Skeletal muscle cell (primary cell): Measurements from ENCODE around the gene MITD1.
"Not testable (repeated sequence)": the region's sequence is repeated elsewhere in the genome, so short reads cannot be mapped to it uniquely, and the experiment has no call there.

Source experiments
- DNase-seq: peaks from one replicate; pipeline ENCODE4 v3.0.0-alpha.2; 2010; ENCODE audit warnings: low read depth
- H3K4me3 ChIP-seq: 2 replicates; pipeline ENCODE4 v1.5.1; 2011; ENCODE audit warnings: low read depth, mild to moderate bottlenecking, control low read depth, low read length, moderate library complexity

Gene MITD1

DNA sequence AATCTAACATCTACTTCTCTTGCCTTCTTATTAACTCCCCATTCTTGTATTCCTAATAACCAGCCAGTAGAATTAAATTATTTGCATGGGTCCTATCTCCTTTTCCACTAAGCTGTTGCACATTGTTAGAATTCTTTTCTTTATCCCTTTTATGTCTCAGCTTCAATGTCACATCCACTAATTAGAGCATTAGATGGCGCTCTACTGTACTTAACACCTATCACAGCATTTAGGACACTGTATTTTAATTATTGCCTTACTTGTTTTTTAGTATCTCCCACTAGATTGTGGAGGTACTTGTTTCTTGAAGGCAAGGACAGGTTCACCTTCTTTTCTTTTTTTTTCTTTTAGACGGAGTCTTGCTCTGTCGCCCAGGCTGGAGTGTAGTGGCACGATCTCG is 22.3 kb downstream of the MITD1 start:
- no peak overlapping the region for H3K4me3 ChIP-seq
- DNase-seq, result no peak

DNA sequence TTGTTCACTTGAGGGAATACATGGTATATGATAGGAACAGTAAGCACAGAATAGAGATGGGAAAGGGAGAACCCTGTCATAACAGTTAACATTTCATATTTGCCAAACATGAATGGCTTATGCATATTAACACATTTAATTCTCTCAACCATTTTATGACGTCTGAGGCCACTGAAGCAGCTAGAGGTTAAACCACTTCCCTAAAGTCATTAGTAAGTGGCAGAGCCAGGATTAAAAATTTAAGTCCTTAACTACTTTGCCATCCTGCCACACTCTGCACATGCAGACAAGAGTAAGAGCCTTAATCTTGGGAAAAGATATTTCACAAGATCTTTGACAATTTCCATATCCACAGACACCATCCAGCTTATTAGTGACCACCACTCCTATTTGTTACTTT is 24.0 kb downstream of the MITD1 start:
- H3K4me3 ChIP-seq, result no peak overlapping the region
- no peak for DNase-seq

GRCh38 chr2:99154643-99155536 is 26.0 kb downstream of the MITD1 start, which contains the start of the genes LIPT1 and TSGA10:
LIPT1 (plus strand) TSS chr2:99154967; CDS start chr2:99161958, 6,991 bp downstream.
TSGA10 (minus strand) TSS chr2:99154942; CDS start chr2:99109439, 45,503 bp downstream.
- peak within 1 kb of the TSS; percentile 86 for H3K4me3 ChIP-seq
- DNase-seq, result peak; percentile 60

DNA sequence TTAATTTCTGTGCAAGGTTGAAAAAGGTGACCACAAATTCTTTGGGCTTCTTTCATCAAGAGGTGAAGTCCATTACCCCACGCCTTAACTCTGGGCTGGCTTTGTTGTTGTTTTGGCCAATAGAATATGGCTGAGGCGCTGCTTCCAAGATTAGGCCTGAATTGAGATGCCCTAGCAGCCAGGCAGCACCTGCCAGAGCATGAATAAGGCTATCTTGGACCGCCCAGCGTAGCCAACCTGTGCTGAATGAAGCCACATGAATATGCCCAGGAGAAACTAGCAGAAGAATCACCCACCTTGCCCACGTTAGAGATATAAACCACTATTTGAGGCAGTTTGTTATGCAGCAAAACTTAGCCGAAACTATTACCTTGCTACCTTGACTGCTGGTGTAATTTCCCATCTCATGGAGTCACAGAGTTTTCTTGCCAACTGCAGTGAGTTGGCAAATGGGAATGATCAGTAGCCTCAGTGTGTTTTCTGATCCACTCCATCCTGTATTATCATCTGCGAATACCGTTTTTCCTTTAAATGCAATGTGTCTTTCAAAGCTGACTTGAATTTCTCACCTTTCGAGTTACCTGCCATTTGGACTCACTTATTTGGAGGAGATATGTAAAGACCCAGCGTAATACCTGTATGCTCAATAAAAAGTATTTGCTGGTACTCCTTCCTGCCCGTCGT is 26.8 kb downstream of the MITD1 start:
- no peak for DNase-seq
- H3K4me3 ChIP-seq, result peak overlapping the region; percentile 86

DNA sequence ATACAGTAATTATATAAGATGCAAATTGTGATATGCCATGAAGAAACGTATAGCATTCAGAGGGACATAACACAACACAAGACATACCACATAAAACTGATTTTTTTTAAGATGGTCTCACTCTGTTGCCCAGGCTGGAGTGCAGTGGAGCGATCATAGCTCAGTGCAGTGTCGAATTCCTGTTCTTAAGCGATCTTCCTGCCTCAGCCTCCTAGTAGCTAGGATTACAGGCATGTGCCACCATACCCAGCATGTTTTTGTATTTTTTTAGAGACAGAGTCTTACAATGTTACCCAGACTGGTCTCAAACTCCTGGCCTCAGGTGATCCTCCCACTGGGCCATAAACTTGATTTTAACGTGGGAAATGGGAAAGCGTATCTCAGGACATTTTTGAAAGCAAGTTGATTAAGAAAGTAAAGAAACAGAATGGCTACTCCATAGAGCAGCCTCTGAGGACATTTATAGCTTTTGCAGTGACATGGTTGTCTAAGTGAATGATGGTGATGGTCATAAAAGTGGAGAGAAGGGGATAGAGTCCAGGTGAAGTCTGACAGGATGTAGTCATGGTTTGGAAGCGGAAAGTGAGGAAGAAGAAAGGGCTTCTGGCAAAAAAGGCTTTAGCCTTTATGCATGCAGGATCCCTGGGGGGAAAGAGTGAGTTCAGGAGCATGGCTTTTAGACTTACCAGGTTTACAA is 28.5 kb downstream of the MITD1 start:
- DNase-seq, result no peak
- no peak overlapping the region for H3K4me3 ChIP-seq

DNA sequence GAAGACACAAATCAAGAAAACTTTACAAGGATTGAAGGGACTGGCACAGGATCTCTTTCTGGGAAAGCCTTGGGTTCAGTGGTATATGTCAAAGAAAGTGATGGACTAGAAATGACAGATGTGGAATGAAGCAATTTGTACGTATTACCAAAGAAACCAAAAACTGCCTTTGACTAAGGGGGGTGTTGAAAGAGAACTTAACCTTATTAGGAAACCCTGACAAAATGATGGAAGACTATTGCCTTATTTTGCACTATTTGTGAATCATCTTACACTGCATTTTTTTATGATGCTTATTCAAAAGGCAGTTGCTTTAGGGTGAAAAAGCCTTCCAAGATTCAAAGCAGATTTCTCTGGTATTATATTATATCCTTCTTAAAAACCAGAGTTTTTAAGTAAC is 30.2 kb downstream of the MITD1 start:
- no peak for DNase-seq

DNA sequence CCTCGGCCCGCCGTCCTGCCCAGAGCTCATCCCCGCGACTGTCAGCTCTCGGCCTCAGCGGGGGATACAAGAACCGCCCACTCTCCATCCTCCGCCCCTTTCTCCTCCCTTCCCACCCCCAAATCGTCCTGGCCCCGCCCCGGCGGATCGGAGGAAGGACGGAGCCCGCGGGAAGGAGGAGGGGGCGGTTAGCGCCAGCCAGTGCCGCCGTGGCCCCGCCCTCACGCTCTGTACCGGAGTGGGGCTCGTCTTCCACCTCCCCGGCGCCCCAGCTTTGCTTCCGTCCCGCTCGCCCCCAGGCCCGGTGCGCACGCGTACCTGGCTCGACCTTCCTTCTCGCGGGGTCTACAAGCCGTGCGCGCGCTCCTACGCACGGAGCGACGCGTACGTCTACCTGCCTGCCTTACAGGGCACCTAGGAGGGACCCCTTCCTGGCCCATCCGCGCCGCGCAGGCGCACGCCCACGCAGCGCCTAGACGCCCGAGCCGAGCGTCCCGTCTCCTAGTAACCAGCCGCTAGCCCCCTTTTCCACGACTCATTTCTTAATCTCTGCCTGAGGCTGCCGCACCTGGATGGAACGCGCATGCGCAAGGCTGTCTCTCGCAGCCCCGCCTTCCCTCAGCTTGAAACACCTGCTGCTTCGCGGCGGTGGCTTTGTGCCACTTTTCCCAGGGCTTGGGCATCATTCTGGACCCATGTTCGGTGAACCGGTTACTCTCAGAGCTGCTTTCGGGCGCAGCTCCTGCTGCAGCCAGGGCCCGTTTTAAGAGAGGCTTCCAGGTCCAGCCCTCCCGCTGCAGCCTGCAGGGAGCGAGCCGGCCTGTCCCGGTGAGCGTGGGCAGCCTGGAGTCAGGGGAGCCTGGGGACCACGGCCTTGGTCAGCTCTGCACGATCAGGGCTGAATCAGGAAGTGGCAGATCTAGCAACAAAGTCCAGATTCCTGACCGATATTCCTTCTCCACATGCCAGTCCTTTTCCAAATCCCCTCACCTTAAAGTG is 39.4 kb downstream of the MITD1 start, which contains the start of gene C2orf15:
Gene C2orf15 (plus strand): TSS at position 598 of the 999 bp plus-strand sequence. CDS start 8,852 bp downstream, outside the sequence.
- peak within 1 kb of the TSS; percentile 87 for H3K4me3 ChIP-seq
- DNase-seq, result peak; percentile 50

More for the DNA sequence above, 30.2 kb downstream of the MITD1 start:
- H3K4me3 ChIP-seq, result no peak overlapping the region

- H3K4me3 ChIP-seq, result peak overlapping the region; percentile 87
- DNase-seq, result no peak
These were observed 40.1 kb downstream of the MITD1 start for GRCh38 chr2:99140860-99141109.

DNA sequence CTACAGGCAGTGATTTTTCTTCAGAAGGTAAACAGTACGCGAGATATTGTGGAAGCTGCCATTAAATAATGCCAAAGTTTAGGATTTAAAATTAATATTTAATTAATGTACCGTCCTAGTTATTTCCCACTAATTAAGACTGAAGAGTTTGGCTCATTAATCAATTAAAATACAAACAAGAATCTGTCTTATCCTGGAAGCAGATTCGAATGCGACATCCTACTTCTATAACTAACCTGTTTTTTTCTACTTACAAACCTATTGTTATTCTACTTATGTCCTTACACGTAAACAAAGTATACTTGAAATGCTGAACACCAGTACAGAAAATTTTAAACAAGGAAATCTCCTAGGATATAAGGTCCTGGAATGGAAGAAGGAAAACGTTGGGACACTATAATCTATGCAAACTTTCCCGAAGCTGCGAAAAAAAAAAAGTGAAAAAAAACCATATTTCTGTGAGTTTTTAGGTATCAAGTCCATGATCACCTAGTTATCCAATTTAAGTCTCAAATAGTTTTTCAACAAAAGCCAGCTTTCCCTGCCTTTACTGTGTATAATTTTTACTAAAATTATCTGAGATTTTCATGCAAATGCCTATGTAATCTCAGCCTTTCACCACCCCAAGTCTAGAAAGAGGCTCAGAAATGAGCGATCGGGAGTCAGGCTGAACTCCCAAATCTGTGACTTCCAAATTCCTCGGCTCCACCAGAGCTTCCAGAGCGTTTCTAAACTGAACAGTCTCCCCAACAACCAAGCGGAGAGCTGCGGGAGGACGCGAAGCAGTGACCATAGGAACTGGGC is 40.6 kb downstream of the MITD1 start:
- H3K4me3 ChIP-seq, result peak overlapping the region; percentile 87
- no peak for DNase-seq

DNA sequence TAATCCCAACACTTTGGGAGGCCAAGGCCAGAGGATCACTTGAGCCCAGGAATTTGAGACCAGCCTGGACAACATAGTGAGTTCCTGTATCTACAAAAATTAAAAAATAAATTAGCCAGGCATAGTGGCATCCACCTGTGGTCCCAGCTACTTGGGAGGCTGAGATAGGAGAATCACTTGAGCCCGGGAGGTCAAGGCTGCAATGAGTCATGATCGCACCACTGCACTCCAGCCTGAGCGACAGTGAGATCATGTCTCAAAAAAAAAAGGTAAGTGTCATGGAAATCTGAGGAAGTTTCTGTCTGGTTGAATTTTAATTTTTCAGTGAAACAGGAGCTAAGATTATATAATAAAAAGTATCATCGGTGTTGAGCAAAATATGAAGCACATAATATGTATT is 41.9 kb downstream of the MITD1 start:
- DNase-seq, result no peak
- no peak overlapping the region for H3K4me3 ChIP-seq

- H3K4me3 ChIP-seq, DNase-seq: not testable (repeated sequence)
These were observed 45.8 kb downstream of the MITD1 start for GRCh38 chr2:99135044-99135556.

DNA sequence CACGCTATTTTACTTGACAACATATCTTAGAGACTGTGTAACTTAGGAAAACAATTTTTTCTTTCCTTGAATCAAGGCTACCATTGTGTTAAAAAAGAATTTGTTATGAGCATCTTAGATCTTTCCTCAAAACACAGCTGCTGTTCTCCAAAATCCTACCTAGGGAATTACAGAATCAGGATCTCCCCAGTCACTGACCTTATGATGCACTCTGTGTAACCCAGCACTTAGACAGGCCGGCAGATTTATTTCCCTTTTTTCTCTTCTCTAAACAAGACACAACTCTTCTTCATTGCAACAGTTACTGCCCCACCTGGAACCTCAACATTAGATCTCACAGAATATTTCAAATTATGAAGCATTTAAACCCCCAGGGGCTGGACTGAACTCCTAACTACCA is 52.9 kb downstream of the MITD1 start:
- no peak overlapping the region for H3K4me3 ChIP-seq
- DNase-seq, result no peak
